GM18505 (cell line): ENCODE results near the gene NECTIN4.
"Not testable (repeated sequence)": the region's sequence is repeated elsewhere in the genome, so short reads cannot be mapped to it uniquely, and the experiment has no call there.

Experiments
- ATAC-seq: cut with Tn5 transposase; IDR thresholded peaks from one replicate; pipeline ENCODE4 v1.9.1; 2021; ENCODE audit not compliant: unreplicated experiment
- POLR2A ChIP-seq: IDR thresholded peaks from 4 replicates; pipeline ENCODE4 v1.6.1; 2011; ENCODE audit warnings: borderline replicate concordance; ENCODE audit not compliant: insufficient read depth, insufficient read length; ENCODE audit errors: extremely low read depth

Gene NECTIN4

GRCh38 chr1:161070761-161071160 lies 18.6 kb downstream of the NECTIN4 start:
- TF ChIP-seq POLR2A = no peak
- ATAC-seq = no peak

- peak; percentile 73 for ATAC-seq
Observed at GRCh38 chr1:161069731-161070270, 19.6 kb downstream of the NECTIN4 start, which contains the start of gene ARHGAP30. Gene ARHGAP30, minus strand, starts transcription at chr1:161069891. Its CDS starts 267 bp downstream, at chr1:161069624.

GRCh38 chr1:161069241-161069640 lies 20.1 kb downstream of the NECTIN4 start:
- TF ChIP-seq POLR2A = no peak
- no peak for ATAC-seq

More at GRCh38 chr1:161069731-161070270, 19.6 kb downstream of the NECTIN4 start, which contains the start of gene ARHGAP30:
- TF ChIP-seq POLR2A = peak; percentile 87

GRCh38 chr1:161068306-161069234 lies 20.8 kb downstream of the NECTIN4 start:
- peak; percentile 53 for ATAC-seq

GRCh38 chr1:161066694-161067093 lies 22.7 kb downstream of the NECTIN4 start:
- ATAC-seq = no peak
- TF ChIP-seq POLR2A = no peak

More at GRCh38 chr1:161068306-161069234, 20.8 kb downstream of the NECTIN4 start:
- TF ChIP-seq POLR2A = peak; percentile 75

GRCh38 chr1:161065681-161066080 lies 23.7 kb downstream of the NECTIN4 start:
- ATAC-seq = not testable (repeated sequence)

GRCh38 chr1:161063936-161064335 lies 25.4 kb downstream of the NECTIN4 start:
- not testable (repeated sequence) for ATAC-seq

GRCh38 chr1:161061419-161061818 lies 27.9 kb downstream of the NECTIN4 start:
- TF ChIP-seq POLR2A = no peak
- ATAC-seq = no peak

- ATAC-seq = no peak
- no peak for TF ChIP-seq POLR2A
Observed at GRCh38 chr1:161059293-161059692, 30.1 kb downstream of the NECTIN4 start.

- TF ChIP-seq POLR2A = no peak
- ATAC-seq = no peak
Observed at GRCh38 chr1:161054805-161055204, 34.6 kb downstream of the NECTIN4 start.

GRCh38 chr1:161054232-161054631 lies 35.1 kb downstream of the NECTIN4 start:
- peak; percentile 12 for TF ChIP-seq POLR2A
- no peak for ATAC-seq

- no peak for TF ChIP-seq POLR2A
- ATAC-seq = no peak
Observed at GRCh38 chr1:161052899-161053298, 36.5 kb downstream of the NECTIN4 start.

GRCh38 chr1:161051219-161051618 lies 38.1 kb downstream of the NECTIN4 start:
- no peak for ATAC-seq

More at GRCh38 chr1:161051219-161051618, 38.1 kb downstream of the NECTIN4 start:
- TF ChIP-seq POLR2A = no peak
